ENCODE measurements around the gene ATRN. TPM values are rescaled to one million over a fixed set of nuclear protein-coding genes. Genes with fewer than 3 reads are reported as not detected.

Gene ATRN
- total and polyA plus RNA-seq, 2 experiments from 2014 or later = 13.6 to 26.8 TPM

GRCh38 chr20:3689978-3690377 lies 219.2 kb downstream of the ATRN start:
- no peaks in the 10 kb centered on the region for H3K4me1 ChIP-seq (ENCODE audit: low read depth)
- DNase-seq (ENCODE audit: low read depth in 1 of 2, low spot score in 1 of 2) = no peak
- no peak overlapping the region for H3K27ac ChIP-seq

GRCh38 chr20:3690413-3690812 lies 219.6 kb downstream of the ATRN start:
- no peak for DNase-seq (ENCODE audit: low read depth in 1 of 2, low spot score in 1 of 2)
- Histone ChIP-seq H3K27me3 (peaks cover 3% of the 10 kb centered on the region), H3K4me1 (ENCODE audit: low read depth) (no peaks in the 10 kb centered on the region), H3K9me3 (ENCODE audit: low read depth) (no peaks in the 10 kb centered on the region), H3K36me3 (no peaks in the 10 kb centered on the region), H3K27ac (no peak overlapping the region), H3K4me3 (no peak overlapping the region)
- TF ChIP-seq CTCF (IDR thresholded peaks at IDR 0.05; ENCODE audit: low read depth, low read length) = no peak

More at GRCh38 chr20:3689978-3690377, 219.2 kb downstream of the ATRN start:
- no peak for TF ChIP-seq CTCF (IDR thresholded peaks at IDR 0.05; ENCODE audit: low read depth, low read length)
- H3K36me3 ChIP-seq = no peaks in the 10 kb centered on the region
- peaks cover 6% of the 10 kb centered on the region for H3K27me3 ChIP-seq
- no peaks in the 10 kb centered on the region for H3K9me3 ChIP-seq (ENCODE audit: low read depth)
- H3K4me3 ChIP-seq = no peak overlapping the region

- Histone ChIP-seq H3K27ac (no peak overlapping the region), H3K27me3 (peaks cover 3% of the 10 kb centered on the region), H3K9me3 (ENCODE audit: low read depth) (peaks cover 2% of the 10 kb centered on the region), H3K4me1 (ENCODE audit: low read depth) (no peaks in the 10 kb centered on the region), H3K36me3 (no peaks in the 10 kb centered on the region), H3K4me3 (no peak overlapping the region)
- no peak for DNase-seq (ENCODE audit: low read depth in 1 of 2, low spot score in 1 of 2)
- no peak for TF ChIP-seq CTCF (IDR thresholded peaks at IDR 0.05; ENCODE audit: low read depth, low read length)
Measured at GRCh38 chr20:3691306-3691705, 220.5 kb downstream of the ATRN start.

- Histone ChIP-seq H3K9me3 (ENCODE audit: low read depth) (peaks cover 4% of the 10 kb centered on the region), H3K27me3 (no peaks in the 10 kb centered on the region), H3K4me3 (no peak overlapping the region), H3K4me1 (ENCODE audit: low read depth) (no peaks in the 10 kb centered on the region), H3K36me3 (no peaks in the 10 kb centered on the region), H3K27ac (no peak overlapping the region)
- DNase-seq (ENCODE audit: low read depth in 1 of 2, low spot score in 1 of 2) = no peak
- TF ChIP-seq CTCF (IDR thresholded peaks at IDR 0.05; ENCODE audit: low read depth, low read length) = no peak
Measured at GRCh38 chr20:3691897-3692296, 221.1 kb downstream of the ATRN start.

- no peak for DNase-seq (ENCODE audit: low read depth in 1 of 2, low spot score in 1 of 2)
- Histone ChIP-seq H3K4me1 (ENCODE audit: low read depth) (no peaks in the 10 kb centered on the region), H3K27me3 (no peaks in the 10 kb centered on the region), H3K9me3 (ENCODE audit: low read depth) (peaks cover 4% of the 10 kb centered on the region), H3K27ac (no peak overlapping the region), H3K4me3 (no peak overlapping the region), H3K36me3 (no peaks in the 10 kb centered on the region)
- no peak for TF ChIP-seq CTCF (IDR thresholded peaks at IDR 0.05; ENCODE audit: low read depth, low read length)
Measured at GRCh38 chr20:3692706-3693294, 222.0 kb downstream of the ATRN start.
